Ascending aorta (tissue), 2 donors: ENCODE measurements around the gene KLF1. TPM values are rescaled to one million over a fixed set of nuclear protein-coding genes. Genes with fewer than 3 reads are reported as not detected.

Source experiments
- DNase-seq, 2 donors: peaks; one replicate each; pipeline ENCODE4 v3.0.0-alpha.2; 2019; ENCODE audit warnings: low spot score in 2 of 2
- H3K27ac ChIP-seq, 2 donors: fragments of 200-600 bp; sonication (generic); one replicate each; pipeline ENCODE4 v1.5.1; 2016 to 2017; ENCODE audit warnings: mild to moderate bottlenecking in 1 of 2
- H3K27me3 ChIP-seq: fragments of 200-600 bp; sonication (generic); one replicate; pipeline ENCODE4 v1.5.1; 2017
- H3K36me3 ChIP-seq, 2 donors: fragments of 200-600 bp; sonication (generic); one replicate each; pipeline ENCODE4 v1.5.1; 2016
- H3K4me1 ChIP-seq, 2 donors: fragments of 200-600 bp; sonication (generic); one replicate each; pipeline ENCODE4 v1.5.1; 2016 to 2017; ENCODE audit warnings: mild to moderate bottlenecking in 1 of 2
- H3K4me3 ChIP-seq, 2 donors: fragments of 200-600 bp; sonication (generic); one replicate each; pipeline ENCODE4 v1.5.1; 2016 to 2017; ENCODE audit warnings: mild to moderate bottlenecking in 1 of 2
- H3K9me3 ChIP-seq, 2 donors: fragments of 200-600 bp; sonication (generic); one replicate each; pipeline ENCODE4 v1.5.1; 2016
- intact Hi-C: fragments of 100-400 bp; cut with DNase I; formaldehyde crosslinking; loops from one replicate; pipeline ENCODE4 v1.15.1; 2023
- total RNA-seq: library from RNA; depleted of rRNA; stranded (reverse); fragments of >200 nt; gene quantifications from one replicate; pipeline ENCODE4 v1.1.0, GENCODE V29; 2016
- TF ChIP-seq, protein P1 (sequence below), 3 experiments: fragments of 200-600 bp in 2 of 3; fragments of 450-650 bp in 1 of 3; sonication (generic) in 2 of 3; IDR thresholded peaks; one replicate each; pipeline ENCODE4 v1.5.1; 2016 to 2019; ENCODE audit warnings: antibody characterized with exemption in 3 of 3, mild to moderate bottlenecking in 1 of 3, moderate library complexity in 1 of 3

Gene KLF1
- total RNA-seq, 1 donor from 2014 or later = not detected

DNA sequence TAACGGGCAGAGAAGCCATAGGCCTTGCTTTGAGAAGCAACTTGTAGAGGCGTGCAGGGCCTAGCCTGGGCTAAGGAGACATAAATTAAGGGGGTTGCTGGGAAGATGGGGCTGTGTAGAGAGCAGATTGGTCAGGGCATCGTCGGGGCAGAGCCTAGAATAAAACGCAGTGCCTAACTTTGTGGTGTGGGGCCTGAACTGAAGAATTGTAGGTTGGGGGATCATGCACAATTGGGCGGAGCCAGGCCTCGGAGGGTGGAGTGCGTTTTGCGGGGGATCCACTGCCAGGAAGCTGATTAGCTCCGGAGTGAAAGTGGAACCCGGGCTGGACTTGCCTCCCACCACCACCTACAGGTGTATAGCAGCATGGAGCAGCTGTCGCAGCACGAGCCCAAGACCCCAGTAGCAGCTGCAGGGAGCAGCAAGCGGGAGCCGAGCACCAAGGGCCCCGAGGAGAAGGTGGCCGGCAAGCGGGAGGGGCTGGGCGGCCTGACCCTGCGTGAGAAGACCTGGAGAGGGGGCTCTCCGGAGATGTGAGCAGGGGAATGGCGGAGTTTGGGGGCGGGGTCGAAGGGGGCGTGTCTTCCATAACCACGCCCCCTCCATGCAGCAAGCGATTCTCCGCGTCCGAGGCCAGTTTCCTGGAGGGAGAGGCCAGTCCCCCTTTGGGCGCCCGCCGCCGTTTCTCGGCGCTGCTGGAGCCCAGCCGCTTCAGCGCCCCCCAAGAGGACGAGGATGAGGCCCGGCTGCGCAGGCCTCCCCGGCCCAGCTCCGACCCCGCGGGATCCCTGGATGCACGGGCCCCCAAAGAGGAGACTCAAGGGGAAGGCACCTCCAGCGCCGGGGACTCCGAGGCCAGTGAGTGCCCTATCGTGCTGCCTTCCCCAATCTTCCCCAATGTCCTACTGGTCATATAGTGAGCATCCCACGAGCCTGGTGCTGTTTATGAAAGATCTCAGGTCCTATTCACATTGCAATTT, 19.6 kb downstream of the KLF1 start:
- Histone ChIP-seq H3K4me3 (peak overlapping the region; percentile 40 to 53), H3K27me3 (no peaks in the 10 kb centered on the region), H3K27ac (no peak overlapping the region), H3K36me3 (no peaks in the 10 kb centered on the region), H3K4me1 (peaks cover 0 to 3% of the 10 kb centered on the region in 2 donors), H3K9me3 (no peaks in the 10 kb centered on the region)
- intact Hi-C loops = no loop called here
- DNase-seq = no peak
- TF ChIP-seq, protein P1, sequence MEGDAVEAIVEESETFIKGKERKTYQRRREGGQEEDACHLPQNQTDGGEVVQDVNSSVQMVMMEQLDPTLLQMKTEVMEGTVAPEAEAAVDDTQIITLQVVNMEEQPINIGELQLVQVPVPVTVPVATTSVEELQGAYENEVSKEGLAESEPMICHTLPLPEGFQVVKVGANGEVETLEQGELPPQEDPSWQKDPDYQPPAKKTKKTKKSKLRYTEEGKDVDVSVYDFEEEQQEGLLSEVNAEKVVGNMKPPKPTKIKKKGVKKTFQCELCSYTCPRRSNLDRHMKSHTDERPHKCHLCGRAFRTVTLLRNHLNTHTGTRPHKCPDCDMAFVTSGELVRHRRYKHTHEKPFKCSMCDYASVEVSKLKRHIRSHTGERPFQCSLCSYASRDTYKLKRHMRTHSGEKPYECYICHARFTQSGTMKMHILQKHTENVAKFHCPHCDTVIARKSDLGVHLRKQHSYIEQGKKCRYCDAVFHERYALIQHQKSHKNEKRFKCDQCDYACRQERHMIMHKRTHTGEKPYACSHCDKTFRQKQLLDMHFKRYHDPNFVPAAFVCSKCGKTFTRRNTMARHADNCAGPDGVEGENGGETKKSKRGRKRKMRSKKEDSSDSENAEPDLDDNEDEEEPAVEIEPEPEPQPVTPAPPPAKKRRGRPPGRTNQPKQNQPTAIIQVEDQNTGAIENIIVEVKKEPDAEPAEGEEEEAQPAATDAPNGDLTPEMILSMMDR (IDR thresholded peaks at IDR 0.05) = no peak

DNA sequence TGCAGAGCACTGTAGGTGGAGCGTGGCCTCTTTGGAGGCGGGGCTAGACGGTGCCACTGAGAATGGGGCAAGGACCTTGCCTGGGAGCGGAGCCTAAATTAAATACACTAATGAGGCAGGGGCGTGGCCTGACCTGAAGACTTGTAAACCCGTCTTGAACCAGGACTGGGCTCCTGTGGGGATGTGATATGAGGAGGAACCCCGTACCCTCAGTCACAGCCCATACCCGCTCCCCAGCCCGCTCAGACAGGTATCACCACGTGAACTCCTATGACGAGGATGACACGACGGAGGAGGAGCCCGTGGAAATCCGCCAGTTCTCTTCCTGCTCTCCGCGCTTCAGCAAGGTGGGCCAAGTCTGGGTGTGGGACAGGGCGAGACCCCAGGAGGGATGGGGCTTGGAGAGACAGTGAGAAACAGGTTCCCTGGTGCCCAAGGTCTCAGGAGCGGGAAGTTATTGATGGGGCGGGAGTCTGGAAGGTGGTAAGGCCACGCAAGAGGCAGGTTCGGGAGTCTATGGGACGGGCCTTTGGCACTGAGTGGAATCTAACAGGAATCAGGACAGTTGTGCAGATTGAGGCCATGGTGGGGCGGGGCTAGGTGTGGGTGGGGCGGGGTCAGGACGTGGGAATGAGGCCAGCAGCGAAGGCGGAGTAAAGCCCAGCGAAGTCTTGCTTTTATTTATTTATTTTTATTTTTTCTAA, 20.4 kb downstream of the KLF1 start:
- Histone ChIP-seq H3K9me3 (no peaks in the 10 kb centered on the region), H3K36me3 (no peaks in the 10 kb centered on the region), H3K4me3 (no peak overlapping the region), H3K4me1 (peaks cover 0 to 3% of the 10 kb centered on the region in 2 donors), H3K27ac (no peak overlapping the region), H3K27me3 (no peaks in the 10 kb centered on the region)
- TF ChIP-seq, protein P1 (IDR thresholded peaks at IDR 0.05) = no peak
- no peak for DNase-seq
- intact Hi-C loops = no loop called here

- no peak for DNase-seq
- TF ChIP-seq, protein P1 (IDR thresholded peaks at IDR 0.05) = no peak
Observed at GRCh38 chr19:12865746-12866415, 21.1 kb downstream of the KLF1 start.

GRCh38 chr19:12864721-12865715, 22.0 kb downstream of the KLF1 start:
- intact Hi-C loops = no loop called here
- DNase-seq = no peak
- no peak overlapping the region for H3K27ac ChIP-seq
- H3K27me3 ChIP-seq = no peaks in the 10 kb centered on the region
- no peak overlapping the region for H3K4me3 ChIP-seq
- TF ChIP-seq, protein P1 (IDR thresholded peaks at IDR 0.05) = no peak
- H3K9me3 ChIP-seq = no peaks in the 10 kb centered on the region
- H3K36me3 ChIP-seq = no peaks in the 10 kb centered on the region
- H3K4me1 ChIP-seq = peaks cover 0 to 3% of the 10 kb centered on the region in 2 donors

More at GRCh38 chr19:12865746-12866415, 21.1 kb downstream of the KLF1 start:
- H3K4me1 ChIP-seq = peaks cover 0 to 3% of the 10 kb centered on the region in 2 donors
- H3K4me3 ChIP-seq = no peak overlapping the region
- intact Hi-C loops = no loop called here
- H3K27ac ChIP-seq = no peak overlapping the region
- no peaks in the 10 kb centered on the region for H3K9me3 ChIP-seq
- H3K27me3 ChIP-seq = no peaks in the 10 kb centered on the region
- no peaks in the 10 kb centered on the region for H3K36me3 ChIP-seq
